Liver (tissue), 3 donors: ENCODE results near the gene ABAT.

Experiments
- ATF3 ChIP-seq: IDR thresholded peaks from 2 replicates; pipeline ENCODE4 v1.6.1; 2016; ENCODE audit warnings: antibody characterized with exemption
- CTCF ChIP-seq: fragments of 150-350 bp; IDR thresholded peaks from 2 replicates; pipeline ENCODE4 v1.5.1; 2017; ENCODE audit warnings: improper control_type of control experiment, low read depth, low read length; ENCODE audit not compliant: missing input control
- donor health status: healthy.
- donor health status: healthy.

- TF ChIP-seq CTCF (no peak), ATF3 (no peak)
Observed at GRCh38 chr16:8763899-8764298, 89.5 kb downstream of the ABAT start.
